Measurements from ENCODE around the gene MLST8.

The MLST8 gene

GRCh38 chr16:2205104-2205966 lies at the start of gene MLST8:
MLST8 (plus strand) TSS chr16:2205454; CDS start chr16:2206086, 632 bp downstream.
- DNase-seq (ENCODE audit: low spot score), result peak; percentile 94

GRCh38 chr16:2155977-2156848 lies 49.0 kb upstream of the MLST8 start:
- no peak for DNase-seq (ENCODE audit: low spot score)

- DNase-seq (ENCODE audit: low spot score), result no peak
These were observed 48.4 kb upstream of the MLST8 start for GRCh38 chr16:2156849-2157224.

GRCh38 chr16:2157480-2158261 lies 47.6 kb upstream of the MLST8 start:
- no peak for DNase-seq (ENCODE audit: low spot score)

- DNase-seq (ENCODE audit: low spot score), result no peak
These were observed 47.0 kb upstream of the MLST8 start for GRCh38 chr16:2158262-2158638.

- no peak for DNase-seq (ENCODE audit: low spot score)
These were observed 45.9 kb upstream of the MLST8 start for GRCh38 chr16:2159175-2159838.

GRCh38 chr16:2160915-2161551 lies 44.2 kb upstream of the MLST8 start:
- no peak for DNase-seq (ENCODE audit: low spot score)

GRCh38 chr16:2161911-2162310 lies 43.3 kb upstream of the MLST8 start:
- no peak for DNase-seq (ENCODE audit: low spot score)

GRCh38 chr16:2162676-2163118 lies 42.6 kb upstream of the MLST8 start:
- no peak for DNase-seq (ENCODE audit: low spot score)

- no peak for DNase-seq (ENCODE audit: low spot score)
These were observed 41.9 kb upstream of the MLST8 start for GRCh38 chr16:2163211-2163881.

GRCh38 chr16:2165861-2166260 lies 39.4 kb upstream of the MLST8 start:
- DNase-seq (ENCODE audit: low spot score), result no peak

- DNase-seq (ENCODE audit: low spot score), result no peak
These were observed 38.8 kb upstream of the MLST8 start for GRCh38 chr16:2166263-2167067.

- no peak for DNase-seq (ENCODE audit: low spot score)
These were observed 38.1 kb upstream of the MLST8 start for GRCh38 chr16:2167068-2167638.

GRCh38 chr16:2170080-2170479 lies 35.2 kb upstream of the MLST8 start:
- no peak for DNase-seq (ENCODE audit: low spot score)

- DNase-seq (ENCODE audit: low spot score), result no peak
These were observed 34.4 kb upstream of the MLST8 start for GRCh38 chr16:2170587-2171435.

GRCh38 chr16:2171601-2172178 lies 33.6 kb upstream of the MLST8 start:
- DNase-seq (ENCODE audit: low spot score), result no peak

GRCh38 chr16:2172688-2173335 lies 32.4 kb upstream of the MLST8 start:
- no peak for DNase-seq (ENCODE audit: low spot score)

GRCh38 chr16:2173366-2173765 lies 31.9 kb upstream of the MLST8 start:
- no peak for DNase-seq (ENCODE audit: low spot score)
